GM13977 (cell line): ENCODE results near the gene GABRB1.

ENCODE experiments used
- DNase-seq: peaks from one replicate; pipeline ENCODE4 v3.0.0; 2012; ENCODE audit warnings: low spot score
- CTCF ChIP-seq: IDR thresholded peaks from 2 replicates; pipeline ENCODE4 v1.5.1; 2012; ENCODE audit warnings: mild to moderate bottlenecking, control low read depth; ENCODE audit not compliant: insufficient read depth; ENCODE audit errors: extremely low read depth, missing control alignments
- in situ Hi-C: fragments of 300-500 bp; cut with MboI; formaldehyde crosslinking; loops from one replicate; pipeline ENCODE4 v1.12.0; 2022; ENCODE audit warnings: low sequenced_read_pairs, low pct_unique_long_range_greater_than_20kb, mixed read lengths, inconsistent platforms; ENCODE audit not compliant: unreplicated experiment

The GABRB1 gene

GRCh38 chr4:47057991-47058390 lies 26.6 kb downstream of the GABRB1 start:
- in situ Hi-C loops = no loop called here
- no peak for TF ChIP-seq CTCF
- no peak for DNase-seq

GRCh38 chr4:47060561-47060960 lies 29.2 kb downstream of the GABRB1 start:
- in situ Hi-C loops = no loop called here
- TF ChIP-seq CTCF = no peak
- DNase-seq = no peak

GRCh38 chr4:47061435-47061834 lies 30.1 kb downstream of the GABRB1 start:
- DNase-seq = no peak
- in situ Hi-C loops = no loop called here
- no peak for TF ChIP-seq CTCF

- no peak for TF ChIP-seq CTCF
- no peak for DNase-seq
- in situ Hi-C loops = no loop called here
Observed at GRCh38 chr4:47065051-47065481, 33.7 kb downstream of the GABRB1 start.

GRCh38 chr4:47068986-47069385 lies 37.6 kb downstream of the GABRB1 start:
- TF ChIP-seq CTCF = no peak
- no peak for DNase-seq
- in situ Hi-C loops = no loop called here

GRCh38 chr4:47071901-47072341 lies 40.6 kb downstream of the GABRB1 start:
- no peak for DNase-seq
- in situ Hi-C loops = no loop called here
- TF ChIP-seq CTCF = no peak

GRCh38 chr4:47073647-47074046 lies 42.3 kb downstream of the GABRB1 start:
- no peak for TF ChIP-seq CTCF
- in situ Hi-C loops = no loop called here
- no peak for DNase-seq
